Stimulated activated CD4-positive, alpha-beta T cell treated with anti-CD3 and anti-CD28 coated beads, Interleukin-4, amount 100 ng/mL, for 24 hours (primary cell): ENCODE measurements around the gene FUT6.
"Not testable (repeated sequence)": the region's sequence is repeated elsewhere in the genome, so short reads cannot be mapped to it uniquely, and the experiment has no call there.

Experiments
- DNase-seq: peaks from one replicate; pipeline ENCODE4 v3.0.0-alpha.2; 2020

The FUT6 gene, protein sequence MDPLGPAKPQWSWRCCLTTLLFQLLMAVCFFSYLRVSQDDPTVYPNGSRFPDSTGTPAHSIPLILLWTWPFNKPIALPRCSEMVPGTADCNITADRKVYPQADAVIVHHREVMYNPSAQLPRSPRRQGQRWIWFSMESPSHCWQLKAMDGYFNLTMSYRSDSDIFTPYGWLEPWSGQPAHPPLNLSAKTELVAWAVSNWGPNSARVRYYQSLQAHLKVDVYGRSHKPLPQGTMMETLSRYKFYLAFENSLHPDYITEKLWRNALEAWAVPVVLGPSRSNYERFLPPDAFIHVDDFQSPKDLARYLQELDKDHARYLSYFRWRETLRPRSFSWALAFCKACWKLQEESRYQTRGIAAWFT

DNA sequence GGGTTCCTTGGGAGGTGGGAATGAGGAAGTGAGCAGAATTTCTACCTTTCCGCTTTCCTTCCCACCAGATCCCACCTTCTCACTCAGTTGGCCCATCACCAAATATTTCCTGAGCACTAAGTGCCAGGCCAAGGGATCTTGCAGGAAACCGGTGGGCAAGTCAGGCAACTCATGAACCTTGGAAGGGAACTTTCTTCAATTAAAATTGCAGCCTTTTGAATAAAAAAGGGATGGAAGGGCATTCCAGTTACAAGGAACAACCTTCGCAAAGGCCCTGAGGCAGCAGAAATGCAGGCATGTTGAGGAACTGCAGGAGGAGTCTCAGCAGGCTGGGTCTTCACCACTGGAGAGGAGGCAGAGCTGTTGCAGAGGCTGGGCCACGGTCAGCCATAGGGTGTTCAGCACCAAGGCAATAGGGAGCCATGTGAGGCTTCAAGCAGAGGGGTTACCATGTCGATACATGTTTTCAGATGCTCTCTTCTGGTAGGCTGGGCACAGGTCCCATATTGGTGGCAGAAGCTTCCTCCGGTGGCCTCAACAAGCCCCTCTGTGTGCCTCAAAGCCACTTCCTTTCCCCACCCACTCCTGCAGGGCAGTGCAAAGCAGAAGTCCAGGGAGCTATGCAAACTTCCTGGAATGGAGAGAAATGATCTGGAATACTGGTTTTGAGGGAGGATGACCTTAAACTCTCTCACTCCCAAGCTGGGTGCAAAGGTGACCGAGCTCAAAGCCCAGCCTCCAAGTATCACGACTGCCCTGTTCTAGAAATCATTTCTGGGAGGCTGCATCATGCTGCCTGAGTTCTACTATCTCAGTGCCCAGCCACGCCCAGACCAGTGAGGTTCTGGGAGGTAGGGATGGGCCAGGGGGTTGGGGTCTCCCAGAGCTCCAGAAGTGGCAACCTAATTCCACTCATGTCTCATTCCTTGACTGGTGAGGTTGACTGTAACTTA lies at the start of gene FUT6:
Gene FUT6, minus strand, starts transcription at position 638 of the 953 bp plus-strand sequence. CDS start 7,135 bp downstream, outside the sequence.
- DNase-seq = no peak

DNA sequence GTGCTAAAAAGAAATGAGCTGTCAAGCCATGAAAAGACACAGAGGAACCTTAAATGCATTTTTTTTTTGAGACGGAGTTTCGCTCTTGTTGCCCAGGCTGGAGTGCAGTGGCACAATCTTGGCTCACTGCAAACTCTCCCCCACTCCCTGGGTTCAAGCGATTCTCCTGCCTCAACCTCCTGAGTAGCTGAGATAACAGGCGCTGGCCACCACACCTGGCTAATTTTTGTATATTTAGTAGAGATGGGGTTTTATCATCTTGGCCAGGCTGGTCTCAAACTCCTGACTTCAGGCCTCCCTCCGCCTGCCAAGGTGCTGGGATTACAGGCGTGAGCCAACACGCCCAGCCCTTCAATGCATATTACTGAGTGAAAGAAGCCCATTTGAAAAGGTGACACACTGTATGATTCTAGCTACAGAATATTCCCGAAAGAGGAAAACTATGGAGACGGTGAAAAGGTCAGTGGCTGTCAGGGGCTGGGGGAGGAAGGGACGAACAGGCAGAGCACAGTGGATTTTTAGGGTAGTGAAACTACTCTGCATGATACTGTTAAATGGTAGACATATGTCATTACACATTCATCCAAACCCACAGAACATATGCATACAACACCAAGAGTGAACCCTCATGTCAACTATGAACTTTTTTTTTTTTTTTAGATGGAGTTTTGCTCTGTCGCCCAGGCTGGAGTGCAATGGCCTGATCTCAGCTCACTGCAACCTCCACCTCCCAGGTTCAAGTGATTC lies 44.7 kb upstream of the FUT6 start:
- DNase-seq = not testable (repeated sequence)

DNA sequence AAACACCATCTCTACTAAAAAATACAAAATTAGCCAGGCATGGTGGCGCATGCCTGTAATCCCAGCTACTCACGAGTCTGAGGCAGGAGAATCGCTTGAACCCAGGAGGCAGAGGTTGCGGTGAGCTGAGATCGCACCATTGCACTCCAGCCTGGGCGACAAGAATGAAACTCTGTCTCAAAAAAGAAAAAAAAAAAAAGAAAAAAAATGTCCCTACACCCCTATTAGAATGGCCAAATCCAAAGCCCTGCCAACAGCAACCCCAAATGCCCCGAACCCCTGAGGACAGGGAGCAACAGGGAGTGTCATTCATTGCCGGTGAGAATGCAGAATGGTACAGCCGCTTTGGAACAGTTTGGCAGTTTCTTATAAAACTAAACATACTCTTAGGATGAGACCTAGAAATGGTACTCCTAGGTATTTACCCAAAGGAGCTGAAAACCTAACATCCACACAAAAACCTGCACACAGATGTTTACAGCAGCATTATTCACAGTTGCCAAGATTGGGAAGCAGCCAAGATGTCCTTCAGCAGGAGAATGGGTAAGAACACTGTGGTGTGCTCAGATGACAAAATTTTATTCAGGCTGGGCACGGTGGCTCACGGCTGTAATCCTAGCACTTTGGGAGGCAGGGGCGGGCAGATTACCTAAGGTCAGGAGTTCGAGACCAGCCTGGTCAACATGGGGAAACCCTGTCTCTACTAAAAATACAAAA lies 43.8 kb upstream of the FUT6 start:
- not testable (repeated sequence) for DNase-seq

DNA sequence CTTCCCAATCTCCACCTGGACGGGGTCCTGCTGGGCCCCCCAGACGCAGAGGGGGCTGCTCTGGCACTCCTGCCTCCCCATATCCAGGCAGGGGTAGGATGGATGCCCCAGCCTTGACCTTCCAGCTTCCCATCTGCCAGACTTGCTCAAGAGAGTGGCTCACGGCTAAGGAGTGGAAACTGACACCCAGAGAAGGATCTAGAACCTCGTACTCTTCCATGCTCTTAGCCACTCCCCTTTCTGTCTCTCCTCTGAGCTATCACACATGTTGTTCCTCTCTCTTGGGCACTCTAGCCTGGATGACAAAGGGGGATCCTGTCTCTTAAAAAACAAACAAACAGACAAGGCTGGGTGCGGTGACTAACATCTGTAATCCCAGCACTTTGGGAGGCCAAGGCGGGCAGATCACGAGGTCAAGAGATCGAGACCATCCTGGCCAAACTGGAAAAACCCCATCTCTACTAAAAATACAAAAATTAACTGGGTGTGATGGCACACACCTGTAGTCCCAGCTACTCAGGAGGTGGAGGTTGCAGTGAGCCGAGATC lies 43.0 kb upstream of the FUT6 start:
- no peak for DNase-seq

DNA sequence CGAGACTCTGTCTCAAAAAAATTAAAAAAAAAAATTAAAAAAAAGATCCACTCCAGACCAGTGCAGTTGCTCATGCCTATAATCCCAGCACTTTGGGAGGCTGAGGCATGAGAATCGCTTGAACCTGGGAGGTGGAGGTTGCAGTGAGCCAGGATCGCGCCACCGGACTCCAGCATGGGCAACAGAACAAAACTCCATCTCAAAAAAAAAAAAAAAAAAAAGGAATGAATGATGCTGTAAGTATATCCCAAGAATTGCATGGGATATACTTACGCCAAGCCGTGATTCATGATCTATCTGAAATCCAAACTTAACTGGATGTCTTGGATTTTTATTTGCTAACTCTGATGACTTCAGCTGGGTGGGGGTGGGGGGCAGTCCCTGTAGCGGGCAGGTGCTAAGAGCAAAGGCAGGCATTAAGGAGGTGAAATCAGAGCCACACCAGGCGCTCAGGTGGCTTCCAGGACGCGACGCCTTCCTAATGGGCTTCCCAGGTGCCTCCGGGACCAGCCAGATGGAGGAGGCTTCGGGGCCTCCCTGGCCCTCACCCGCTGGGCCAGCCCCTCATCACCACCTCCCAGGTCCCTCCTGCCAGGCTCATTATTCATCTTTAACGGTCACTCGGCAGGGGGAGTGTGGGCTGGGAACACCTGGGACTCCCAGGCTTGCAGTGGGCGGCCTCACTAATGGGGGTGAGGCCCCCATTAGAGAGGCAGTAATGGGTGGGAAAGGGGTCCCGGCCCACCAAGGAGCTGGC lies 42.2 kb upstream of the FUT6 start:
- DNase-seq = no peak

DNA sequence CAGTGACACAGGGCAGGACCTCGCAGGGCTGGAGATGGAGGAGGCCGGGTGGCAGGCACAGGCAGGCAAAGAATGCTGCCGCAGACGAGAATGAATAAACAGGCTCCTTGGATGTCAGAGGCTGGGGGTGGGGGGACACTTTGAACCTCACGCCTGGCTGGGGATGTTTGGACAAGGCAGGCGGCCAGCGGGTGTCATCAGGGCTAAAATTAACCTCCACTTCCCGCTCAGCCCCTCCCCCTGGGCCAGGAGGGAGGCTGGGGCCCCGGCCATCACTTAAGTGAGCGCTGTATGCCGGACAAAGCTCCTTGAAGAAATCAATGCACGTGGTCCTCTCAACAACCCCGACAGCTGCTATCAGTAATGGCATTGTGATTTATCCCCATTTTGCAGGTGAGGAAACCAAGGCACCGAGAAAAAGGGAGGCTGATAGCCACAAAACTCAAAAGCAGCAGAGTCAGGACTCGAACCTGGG lies 41.1 kb upstream of the FUT6 start:
- DNase-seq = no peak

DNA sequence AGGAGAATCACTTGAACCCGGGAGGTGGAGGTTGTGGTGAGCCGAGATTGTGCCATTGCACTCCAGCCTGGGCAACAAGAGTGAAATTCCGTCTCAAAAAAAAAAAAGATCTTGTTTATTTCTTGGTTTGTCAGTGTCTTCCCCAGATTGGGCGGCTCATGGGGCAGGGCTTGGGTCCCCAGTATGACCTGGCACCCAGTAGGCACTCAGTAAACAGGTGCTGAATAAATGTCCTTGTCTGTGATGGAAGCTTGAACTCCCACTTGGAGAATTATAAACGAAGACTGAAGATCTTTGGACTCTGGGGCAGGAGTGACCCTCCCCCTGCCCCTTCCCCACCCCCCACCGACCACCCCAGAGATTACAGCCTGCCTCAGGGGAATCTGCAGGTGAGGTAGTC lies 40.7 kb upstream of the FUT6 start:
- no peak for DNase-seq

DNA sequence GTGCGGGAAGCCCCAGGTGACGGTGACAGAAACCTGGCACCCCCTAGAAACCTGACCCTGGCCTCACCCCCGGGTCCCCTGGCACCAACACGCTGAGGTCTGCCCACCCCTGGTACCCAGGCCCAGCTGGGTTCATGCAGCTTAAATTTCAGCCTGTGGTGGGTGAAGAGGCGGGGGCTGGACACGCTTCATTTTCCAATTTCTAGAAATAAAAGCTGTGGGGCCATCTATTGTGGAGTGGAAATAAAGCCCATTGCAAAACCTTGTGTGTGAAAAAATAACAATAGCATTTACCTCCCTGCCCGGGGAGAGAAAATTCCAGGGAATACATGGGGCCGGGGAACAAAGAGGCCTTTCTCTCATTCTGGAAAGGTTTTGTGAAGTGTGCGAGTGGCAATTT lies 38.4 kb upstream of the FUT6 start:
- no peak for DNase-seq

DNA sequence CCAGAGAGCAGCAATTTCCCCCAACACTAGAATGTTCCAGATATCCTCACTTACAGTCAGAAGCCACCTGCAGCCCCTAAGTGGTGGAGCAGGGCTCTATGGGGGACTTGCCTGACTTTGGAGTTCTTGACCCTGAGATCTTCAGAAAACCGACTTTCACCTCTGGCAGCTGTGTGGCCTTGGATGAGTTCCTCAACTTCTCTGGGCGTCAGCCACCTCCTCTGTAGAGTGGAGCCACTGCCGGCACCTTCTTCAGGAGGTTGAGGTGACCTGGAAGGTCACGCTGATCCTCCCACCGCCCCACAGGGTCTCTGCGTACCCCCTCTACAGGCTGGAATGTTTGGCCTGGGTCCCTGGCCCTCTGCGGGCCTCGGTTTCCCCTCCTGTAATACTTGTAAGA lies 37.9 kb upstream of the FUT6 start:
- no peak for DNase-seq

DNA sequence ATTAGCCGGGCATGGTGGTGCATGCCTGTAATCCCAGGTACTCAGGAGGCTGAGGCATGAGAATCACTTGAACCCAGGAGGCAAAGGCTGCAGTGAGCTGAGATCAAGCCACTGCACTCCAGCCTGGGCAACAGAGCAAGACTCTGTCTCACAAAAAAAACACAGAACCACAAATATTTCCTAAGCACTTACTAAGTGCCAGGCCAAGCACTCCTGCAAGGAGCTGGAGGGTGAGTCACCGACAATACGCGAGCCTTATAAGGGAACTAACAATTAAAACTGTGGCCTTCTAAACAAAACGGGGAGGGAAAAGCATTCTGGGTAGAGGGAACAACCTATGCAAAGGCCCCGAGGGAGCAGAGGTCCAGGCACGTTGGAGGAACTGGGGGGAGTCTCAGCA lies 35.0 kb upstream of the FUT6 start:
- DNase-seq = not testable (repeated sequence)

DNA sequence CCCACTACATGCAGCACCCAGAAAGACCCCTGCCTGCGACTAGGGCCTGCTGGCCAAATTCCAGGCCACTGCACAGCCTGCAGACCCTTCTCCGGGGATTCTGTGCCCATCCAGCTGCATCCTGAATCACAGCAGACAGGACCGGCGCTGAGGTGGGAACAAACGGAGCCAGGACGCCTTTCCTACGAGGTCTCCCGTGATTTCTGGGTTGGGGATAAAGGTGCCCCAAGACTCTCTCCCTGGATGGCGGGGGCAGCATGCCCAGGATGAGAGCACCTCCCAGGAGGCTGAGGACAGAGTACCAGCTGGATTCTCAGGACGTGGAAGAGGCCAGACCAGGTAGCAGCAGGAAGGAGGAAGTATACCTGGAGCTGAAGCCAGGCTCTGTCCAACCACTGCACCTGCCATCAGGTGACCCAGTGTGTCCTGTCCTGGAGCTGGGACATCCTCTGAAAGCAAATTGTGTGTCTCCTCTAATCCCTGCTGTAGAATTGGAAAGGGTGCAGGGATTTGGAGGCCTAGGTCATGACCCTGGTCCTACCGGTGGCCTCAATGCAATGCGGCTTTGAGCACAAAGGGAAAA lies 34.2 kb upstream of the FUT6 start:
- no peak for DNase-seq

DNA sequence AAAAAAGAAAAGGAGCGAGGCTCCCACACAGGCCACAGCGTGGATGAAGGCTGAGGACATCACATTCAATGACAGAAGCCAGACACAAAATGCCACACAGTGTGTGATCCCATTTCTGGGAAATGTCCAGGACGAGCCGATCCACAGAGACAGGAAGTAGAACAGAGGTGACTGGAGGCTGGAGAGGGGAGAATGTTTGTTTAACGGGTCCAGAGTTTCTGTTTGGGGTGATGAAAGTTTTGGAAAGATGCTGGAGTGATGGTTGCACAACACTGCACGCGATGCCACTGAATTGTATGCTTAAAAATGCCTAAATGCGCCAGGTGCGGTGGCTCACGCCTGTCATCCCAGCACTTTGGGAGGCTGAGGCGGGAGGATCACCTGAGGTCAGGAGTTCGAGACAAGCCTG lies 31.5 kb upstream of the FUT6 start:
- no peak for DNase-seq

DNA sequence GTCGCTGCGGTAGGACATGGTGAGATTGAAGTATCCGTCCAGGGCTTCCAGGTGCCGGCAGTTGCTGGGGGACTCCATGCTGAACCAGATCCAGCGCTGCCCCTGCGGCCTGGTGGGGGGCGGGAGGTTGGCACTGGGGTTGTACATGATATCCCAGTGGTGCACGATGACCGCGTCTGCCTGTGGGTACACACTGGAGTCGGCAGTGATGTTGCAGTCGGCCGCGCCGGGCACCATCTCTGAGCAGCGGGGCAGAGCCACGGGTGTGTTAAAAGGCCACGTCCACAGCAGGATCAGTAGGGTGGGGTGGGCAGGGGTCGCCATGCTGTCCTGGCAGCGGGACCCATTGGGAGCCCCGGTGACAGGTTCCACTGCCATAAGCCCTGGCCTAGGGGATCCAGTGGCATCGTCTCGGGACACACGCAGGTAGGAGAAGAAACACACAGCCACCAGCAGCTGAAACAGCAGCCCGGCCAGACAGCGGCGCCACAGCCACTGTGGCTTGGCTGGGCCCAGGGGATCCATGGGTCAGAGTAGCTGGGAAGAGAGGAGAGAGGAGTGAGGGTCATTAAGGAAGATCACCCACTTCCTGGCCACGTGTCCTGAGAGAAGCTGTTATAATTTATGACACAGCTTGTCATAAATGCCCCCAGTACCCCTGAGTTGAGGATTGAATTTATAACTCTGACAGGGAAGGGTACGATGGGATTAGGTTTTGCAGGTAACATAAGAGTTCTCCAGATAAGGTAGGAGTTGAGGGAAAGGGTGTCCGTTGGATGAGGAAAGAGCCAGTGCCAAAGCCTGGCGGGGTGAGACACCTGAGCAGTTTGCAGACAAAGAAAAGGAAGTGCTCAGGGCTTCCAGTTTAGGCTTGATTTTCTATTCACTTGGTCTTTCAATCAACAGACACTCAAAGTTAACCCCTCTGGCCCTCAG lies 28.0 kb upstream of the FUT6 start:
- DNase-seq = no peak

DNA sequence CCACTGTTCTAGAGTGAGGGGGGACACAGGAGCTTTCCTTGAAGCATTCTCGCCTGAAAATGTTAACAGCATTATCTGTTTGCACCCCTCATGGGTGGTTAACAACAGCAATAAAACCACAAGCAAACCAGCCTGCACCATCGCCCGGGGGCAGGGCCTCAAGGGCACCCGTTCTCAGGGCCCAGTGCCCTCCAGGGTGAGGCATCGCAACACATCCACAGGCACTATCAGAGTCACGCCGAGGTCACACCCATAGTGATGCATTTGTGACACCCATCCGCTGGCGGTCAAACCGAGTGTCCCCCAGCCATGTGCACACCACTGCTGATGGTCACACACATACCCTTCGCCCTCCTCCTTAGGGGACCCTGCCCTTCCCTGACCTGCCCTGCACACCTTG lies 26.3 kb upstream of the FUT6 start:
- no peak for DNase-seq

DNA sequence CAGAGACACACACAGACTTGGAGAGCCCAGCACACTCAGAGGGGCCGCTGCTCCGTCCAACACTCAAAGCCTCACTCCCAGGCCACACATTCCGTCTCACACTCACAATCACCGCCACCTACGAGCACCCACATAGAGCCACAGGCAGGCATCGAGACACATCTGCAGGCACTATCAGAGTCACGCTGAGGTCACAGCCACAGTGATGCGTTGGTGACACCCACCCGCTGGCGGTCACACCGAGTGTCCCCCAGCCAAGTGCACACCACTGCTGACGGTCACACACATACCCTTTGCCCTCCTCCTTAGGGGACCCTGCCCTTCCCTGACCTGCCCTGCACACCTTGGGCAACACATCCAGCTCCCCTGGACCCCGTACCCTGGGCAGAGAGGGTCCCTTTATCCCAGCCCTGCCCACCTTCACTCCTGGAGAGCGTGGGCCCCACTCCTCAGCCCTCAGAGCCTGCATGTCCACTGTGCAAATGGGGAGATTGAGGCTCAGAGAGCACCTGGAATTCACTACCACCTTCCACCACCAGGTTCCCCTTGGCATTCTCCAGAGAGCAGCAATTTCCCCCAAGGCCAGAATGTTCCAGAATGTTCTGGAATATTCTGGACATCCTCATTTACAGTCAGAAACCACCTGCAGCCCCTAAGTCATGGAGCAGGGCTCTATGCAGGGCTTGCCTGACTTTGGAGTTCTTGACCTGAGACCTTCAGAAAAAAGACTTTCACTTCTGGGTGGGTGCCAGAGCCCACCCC lies 25.4 kb upstream of the FUT6 start:
- DNase-seq = no peak

DNA sequence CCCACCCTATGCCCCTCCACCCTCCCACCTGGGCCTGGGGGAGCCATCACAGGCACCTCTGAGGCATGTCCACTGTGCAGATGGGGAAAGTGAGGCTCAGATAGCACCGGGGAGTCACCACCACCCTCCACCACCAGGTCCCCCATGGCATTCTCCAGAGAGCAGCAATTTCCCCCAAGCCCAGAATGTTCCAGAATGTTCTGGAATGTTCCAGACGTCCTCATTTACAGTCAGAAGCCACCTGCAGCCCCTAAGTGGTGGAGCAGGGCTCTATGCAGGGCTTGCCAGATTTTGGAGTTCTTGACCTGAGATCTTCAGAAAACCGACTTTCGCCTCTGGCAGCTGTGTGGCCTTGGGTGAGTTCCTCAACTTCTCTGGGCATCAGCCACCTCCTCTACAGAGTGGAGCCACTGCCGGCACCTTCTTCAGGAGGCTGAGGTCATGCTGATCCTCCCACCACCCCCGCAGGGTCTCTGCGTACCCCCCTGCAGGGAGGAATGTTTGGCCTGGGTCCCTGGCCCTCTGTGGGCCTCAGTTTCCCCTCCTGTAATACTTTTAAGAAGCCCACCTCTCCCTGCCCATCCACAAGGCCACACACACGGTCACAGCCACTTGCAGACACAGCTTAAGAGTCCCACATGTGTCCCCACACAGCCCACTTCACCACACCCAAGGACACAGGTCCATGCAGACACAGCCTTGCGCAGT lies 24.7 kb upstream of the FUT6 start:
- no peak for DNase-seq

DNA sequence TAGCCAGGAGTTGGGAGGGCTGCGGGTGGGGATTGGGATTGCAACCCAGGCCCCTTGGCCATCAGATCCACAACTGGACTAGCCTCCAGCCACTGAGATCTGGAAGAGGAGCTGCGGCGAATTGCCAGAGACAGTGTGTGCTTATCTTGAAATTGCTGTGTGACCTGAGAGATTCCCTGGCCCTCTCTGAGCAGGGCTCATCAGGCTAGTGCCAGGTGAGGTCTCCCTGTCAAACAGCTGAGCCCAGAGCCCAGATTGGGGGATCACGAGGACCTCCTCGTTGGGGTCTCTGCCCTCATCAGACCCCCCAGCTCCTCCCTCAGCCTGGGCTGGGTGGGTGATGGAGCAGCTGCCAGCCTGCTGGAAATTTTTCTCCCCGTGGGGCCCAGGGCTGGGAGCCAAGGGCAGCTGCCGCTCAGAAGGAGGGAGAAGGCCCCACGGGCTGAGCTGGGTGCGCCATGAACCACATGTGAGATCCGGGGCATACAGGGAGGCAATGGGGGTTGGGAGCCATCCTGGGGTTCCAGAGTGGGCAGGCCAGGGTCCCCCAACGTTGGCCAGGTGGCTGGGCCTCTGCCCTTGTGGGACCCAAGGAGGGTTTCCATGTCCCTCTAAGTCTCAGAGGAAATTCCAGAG lies 23.6 kb upstream of the FUT6 start:
- DNase-seq = no peak
